Stimulated activated CD8-positive, alpha-beta memory T cell treated with anti-CD3 and anti-CD28 coated beads, Interleukin-2, amount 100 ng/mL, for 1 hour (primary cell): ENCODE data around the gene ODF2L.
"Not testable (repeated sequence)": the region's sequence is repeated elsewhere in the genome, so short reads cannot be mapped to it uniquely, and the experiment has no call there.

ENCODE experiments used
- DNase-seq, 2 donors: peaks; one replicate each; pipeline ENCODE4 v3.0.0-alpha.2; 2020; ENCODE audit warnings: low read depth in 2 of 2

Gene ODF2L

DNA sequence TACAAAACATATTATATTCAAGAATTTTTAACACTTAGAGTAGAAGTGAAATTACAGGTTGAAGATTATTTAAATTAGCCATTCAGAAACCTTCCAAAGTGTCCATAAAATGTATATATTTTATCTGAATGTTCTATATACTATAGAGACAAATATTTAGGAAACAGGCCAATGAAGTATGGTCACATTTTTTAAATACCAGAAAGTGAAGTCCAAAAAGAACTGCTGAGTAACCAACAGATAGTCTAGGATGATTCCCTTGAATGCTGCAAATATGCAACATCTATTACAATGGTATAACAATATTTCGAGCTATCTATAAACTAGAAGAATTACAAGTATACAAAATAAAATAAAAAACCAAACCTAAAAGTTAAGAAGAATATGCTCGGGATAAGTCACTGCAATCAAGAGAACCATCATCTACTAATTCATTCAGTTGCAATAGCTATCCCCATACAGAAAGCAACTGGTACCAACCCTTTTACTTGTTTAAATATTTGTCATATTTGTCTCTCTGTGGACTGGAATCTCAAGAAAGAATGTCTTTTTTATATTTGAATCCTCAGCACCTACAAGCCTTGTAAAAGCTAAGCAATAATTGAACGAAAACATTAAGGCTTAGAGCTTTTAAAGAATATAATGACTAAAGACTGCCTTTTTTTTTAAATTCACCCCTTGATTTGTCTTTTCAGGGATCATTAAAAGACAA lies 8.1 kb downstream of the ODF2L start:
- no peak for DNase-seq

DNA sequence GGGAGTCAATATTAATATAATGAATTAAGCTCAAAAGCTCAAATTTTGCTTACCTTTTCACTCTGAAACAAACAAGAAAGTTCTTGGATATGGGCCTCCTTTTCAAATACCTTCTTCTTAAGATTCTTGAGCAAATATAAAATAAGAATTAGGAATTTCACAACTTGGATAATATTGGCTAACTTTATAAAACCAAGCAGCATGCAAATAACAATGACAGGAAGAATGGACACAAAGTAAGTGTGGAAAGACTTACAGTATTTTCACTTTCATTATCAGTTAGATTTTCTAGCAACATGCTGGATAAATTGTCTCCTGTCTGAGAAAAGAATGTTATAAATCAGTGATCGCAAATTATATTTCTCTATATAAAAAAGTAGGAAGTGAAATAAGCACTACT lies 13.2 kb downstream of the ODF2L start:
- no peak for DNase-seq

DNA sequence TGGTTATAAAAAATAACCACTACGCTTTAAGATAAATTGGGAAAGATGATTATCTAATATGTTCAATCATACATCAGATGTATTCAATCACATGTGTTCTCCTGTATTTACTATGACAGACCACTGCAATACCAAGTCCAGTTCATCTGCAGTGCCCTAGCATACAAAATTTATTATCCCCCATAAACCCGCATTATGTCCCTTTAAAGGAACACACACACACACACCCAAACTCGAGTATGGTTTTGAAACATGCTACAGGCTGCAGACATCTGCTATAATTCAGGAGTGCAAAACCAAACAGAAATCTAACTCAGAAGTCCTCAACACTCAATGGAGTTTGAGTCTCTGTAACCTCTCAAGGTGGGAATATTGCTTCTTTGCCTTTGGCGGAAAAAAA lies 14.9 kb downstream of the ODF2L start:
- DNase-seq = no peak

DNA sequence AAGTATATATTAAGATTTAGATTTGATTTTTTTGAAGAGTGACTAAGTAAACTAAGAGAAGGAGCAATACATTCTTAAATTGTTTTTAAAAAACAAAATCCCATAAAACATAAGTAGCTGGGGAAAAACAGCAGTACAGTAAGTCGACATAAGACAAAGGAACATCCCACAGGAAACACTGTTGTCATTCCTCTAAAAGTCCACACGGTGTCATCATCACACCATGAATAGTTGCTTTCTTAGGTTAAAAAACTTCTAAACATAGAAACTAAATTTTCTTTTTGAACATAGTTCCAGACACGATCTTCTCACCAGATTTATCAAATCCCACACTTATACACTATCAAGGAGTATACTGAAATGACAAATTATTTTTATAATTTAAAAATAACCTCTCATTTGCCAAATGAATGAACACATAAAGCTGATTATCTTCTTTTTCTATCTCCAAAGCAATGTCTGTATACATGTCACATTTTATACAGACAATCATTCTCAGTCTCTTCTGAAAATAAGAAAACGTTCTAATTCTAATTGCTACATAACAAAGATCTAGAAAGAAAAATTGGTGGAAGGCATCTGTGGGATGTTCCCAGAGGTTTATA lies 15.8 kb downstream of the ODF2L start:
- no peak for DNase-seq

DNA sequence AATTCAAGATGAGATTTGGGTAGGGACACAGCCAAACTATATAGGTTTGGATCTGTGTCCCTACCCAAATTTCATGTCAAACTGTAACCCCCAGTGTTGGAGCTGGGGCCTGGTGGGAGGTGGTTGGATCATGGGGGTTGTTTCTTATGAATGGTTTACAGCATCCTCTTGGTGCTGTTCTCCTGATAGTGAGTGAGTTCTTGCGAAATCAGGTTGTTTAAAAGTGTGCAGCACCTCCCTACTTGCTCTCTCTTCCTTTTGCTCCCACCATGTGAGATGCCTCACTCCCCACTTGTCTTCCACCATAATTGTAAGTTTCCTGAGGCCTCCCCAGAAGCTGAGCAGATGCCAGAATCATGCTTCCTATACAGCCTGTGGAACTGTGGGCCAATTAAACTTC lies 17.3 kb downstream of the ODF2L start:
- no peak for DNase-seq

DNA sequence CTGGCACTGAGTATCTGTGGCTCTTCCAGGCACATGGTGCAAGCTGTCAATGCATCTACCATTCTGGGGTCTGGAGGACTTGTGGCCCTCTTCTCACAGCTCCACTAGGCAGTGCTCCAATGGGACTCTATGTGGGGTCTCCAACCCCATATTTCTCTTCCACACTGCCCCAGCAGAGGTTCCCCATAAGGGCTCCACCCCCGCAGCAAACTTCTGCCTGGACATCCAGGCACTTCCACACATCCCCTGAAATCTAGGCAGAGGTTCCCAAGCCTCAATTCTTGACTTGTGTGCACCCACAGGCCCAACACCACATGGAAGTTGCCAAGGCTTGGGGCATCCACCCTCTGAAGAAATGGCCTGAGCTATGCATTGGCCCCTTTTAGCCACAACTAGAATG lies 18.8 kb downstream of the ODF2L start:
- no peak for DNase-seq

DNA sequence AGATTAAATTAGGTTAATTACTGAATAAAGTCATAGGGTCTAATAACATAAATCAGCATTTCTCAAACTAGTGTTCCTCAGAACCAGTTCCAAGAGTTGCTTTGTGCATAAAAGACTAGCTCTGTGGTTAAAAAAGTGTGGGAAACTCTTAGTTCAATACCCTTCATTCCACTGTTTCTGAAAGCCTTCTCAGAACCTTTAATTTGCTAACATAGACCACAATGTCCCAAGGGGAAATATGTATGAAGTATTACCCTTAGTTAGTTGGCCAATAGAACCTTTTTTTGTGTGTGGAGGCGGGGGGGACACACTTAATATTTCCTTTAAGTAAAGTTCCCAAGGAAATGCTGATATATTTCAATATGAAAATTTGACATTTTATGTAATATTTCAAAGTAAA lies 20.4 kb downstream of the ODF2L start:
- DNase-seq = no peak

DNA sequence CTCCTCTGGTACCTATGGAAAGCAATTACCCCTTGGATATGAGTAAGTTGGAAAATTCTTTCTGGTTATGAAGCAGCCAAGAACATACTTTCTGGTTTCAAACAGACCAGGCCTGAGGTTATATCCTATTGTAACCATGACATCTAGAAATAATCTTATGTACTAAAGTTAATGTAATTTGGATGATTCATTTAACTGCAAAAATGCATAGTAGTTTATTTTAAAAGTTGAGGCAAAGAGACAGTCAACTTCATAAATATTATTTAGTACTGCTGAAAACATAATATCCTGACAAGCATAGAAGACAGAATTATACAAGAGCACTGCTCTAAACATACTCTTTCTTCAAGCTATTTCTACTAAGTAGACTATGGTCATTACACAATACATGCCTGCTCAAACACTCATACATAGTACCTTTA lies 25.5 kb downstream of the ODF2L start:
- no peak for DNase-seq

DNA sequence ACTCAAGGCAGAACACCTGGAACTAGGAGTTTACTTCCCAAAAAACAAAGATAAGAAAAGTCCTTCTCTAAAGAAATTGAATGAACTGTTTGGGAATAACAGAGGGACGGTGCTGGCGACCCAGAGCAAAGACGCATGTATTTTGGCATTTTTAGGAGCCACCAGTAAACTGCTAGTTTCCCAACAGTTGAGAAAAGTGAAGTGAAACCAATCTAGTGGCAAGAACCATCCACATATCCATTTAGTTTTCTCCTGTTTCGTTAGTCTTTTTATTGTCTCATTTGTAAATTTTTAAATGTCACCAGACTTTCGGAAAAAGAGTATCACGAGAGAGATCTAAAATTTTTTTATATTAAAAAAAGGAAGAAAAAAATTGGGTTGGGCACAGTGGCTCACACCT lies 30.2 kb downstream of the ODF2L start:
- no peak for DNase-seq

DNA sequence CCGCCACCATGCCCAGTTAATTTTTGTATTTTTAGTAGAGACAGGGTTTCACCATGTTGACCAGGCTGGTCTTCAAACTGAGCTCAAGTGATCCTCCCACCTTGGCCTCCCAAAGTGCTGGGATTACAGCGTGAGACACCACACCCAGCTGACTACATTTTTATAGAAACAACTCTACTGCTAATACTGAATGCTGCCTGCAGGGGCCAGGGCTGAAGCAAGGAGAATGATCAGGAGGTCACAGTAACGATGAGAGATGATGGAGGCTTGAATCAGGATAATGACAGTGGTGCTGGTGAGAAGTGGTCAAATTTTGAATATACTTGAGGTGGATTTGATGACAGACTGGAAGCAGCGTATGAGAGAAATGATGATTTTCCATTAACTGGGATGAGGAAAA lies 33.3 kb downstream of the ODF2L start:
- no peak for DNase-seq

DNA sequence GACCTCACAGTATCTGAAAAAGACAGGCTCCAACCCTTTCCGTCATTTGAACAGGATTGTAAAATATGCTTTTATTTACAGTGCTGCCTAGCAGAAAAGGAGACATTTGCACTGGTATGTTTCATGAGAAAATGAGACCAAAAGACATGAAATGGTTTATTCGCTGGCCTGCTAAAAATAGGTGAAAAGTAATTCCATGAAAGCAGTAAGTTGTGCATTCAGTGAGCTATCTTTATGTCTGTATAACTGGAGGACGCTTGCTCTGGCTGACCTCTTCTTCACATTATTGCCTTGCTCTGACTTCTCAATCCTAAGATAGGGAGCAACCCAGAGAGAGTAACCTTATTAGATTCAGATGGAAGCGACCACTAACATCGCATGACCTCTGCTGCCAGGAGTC lies 38.3 kb downstream of the ODF2L start:
- no peak for DNase-seq

DNA sequence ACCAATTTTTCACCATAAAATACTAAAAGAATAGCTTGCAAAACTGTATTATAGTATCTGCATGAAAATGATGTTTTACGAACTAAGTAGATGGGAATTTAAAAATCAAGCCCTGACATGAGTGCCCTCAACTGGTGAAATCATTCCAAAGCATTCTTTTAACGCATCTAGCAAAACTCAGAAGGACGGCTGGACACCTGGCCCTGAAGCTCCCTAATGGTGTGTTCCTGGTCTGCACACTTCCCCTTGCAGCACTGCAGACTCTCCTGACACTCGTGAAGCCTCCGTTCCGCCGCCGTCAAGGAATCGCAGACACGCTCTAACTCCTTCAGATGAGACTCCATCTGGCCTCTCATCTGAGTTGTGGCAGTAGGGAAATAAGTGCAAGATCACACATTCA lies 39.9 kb downstream of the ODF2L start:
- no peak for DNase-seq

DNA sequence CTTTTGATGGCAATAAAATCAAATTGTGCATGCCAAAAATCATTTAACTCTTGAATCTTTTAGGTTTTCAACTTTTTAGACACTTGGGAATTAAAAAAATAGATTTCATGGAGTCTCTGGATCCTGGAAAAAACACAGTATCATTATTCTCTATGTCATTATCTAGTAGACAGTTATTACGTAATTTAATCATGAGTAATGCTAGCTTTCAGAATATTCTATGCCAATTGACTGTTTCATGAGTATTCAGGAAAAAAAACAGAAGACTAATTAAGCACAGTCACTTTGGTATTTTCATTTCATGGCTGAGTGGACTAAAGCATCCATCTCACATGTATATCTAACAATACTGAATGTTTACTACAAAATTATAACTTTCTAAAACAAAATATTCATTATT lies 44.0 kb downstream of the ODF2L start:
- DNase-seq = no peak

DNA sequence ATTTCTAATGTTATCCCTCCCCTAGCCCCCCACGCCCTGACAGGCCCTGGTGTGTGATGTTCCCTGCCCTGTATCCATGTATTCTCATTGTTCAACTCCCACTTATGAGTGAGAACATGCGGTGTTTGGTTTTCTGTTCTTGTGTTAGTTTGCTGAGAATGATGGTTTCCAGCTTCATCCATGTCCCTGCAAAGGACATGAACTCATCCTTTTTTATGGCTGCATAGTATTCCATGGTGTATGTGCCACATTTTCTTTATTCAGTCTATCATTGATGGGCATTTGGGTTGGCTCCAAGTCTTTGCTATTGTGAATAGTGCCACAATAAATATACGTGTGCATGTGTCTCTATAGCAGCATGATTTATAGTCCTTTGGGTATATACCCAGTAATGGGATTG lies 45.9 kb downstream of the ODF2L start:
- DNase-seq = not testable (repeated sequence)

DNA sequence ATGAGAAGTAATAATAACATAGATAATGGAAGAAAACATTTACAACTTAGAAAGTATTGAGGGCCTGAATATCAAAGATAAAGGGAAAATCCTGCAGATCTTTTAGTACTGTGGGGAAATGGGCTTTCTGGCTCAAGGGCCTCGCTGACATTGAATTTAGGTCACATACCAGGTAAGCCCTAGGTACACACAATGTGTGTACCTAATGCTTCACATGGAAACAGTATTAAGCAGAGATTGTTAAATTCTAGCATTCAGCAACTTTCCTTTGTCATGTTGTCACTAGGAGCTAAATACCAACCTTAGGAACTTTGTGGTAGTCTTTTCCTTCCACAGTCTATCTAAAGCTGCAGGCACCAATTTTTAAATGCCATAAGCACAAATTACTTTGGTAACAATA lies 49.7 kb downstream of the ODF2L start:
- no peak for DNase-seq

DNA sequence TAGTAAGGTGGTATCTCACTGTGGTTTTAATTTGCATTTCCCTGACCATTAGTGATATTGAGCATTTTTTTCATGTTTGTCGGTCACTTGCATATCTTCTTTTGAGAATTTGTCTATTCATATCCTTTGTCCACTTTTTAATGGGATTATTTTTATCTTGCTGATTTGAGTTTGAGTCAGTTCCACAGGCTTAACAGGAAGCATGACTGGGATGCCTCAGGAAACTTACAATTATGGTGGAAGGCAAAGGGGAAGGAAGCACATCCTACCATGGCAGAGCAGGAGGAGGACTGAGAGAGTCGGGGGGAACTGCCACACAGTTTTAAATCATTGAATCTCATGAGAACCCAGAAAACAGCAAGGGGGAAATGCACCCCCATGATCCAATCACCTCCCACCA lies 51.1 kb downstream of the ODF2L start:
- DNase-seq = no peak

DNA sequence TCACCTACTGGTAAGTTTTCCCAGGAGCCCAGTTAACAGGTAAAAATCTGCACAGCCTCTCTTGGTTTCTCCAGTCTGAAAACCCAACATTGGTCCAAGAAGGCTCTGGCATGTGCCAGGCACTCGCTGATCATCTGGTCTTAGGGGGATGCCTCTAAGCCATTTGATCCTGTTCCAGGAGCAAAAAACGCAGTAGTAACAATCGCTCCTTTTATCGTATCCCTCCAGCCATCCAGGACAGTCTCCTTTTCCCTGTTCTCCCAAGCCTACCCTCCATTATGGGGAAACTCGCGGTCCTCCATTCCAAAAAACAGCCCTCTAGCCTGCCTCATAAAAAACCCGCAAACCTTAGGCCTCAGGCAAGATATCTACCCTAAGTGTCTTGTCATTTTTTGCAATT lies 56.2 kb downstream of the ODF2L start:
- no peak for DNase-seq

DNA sequence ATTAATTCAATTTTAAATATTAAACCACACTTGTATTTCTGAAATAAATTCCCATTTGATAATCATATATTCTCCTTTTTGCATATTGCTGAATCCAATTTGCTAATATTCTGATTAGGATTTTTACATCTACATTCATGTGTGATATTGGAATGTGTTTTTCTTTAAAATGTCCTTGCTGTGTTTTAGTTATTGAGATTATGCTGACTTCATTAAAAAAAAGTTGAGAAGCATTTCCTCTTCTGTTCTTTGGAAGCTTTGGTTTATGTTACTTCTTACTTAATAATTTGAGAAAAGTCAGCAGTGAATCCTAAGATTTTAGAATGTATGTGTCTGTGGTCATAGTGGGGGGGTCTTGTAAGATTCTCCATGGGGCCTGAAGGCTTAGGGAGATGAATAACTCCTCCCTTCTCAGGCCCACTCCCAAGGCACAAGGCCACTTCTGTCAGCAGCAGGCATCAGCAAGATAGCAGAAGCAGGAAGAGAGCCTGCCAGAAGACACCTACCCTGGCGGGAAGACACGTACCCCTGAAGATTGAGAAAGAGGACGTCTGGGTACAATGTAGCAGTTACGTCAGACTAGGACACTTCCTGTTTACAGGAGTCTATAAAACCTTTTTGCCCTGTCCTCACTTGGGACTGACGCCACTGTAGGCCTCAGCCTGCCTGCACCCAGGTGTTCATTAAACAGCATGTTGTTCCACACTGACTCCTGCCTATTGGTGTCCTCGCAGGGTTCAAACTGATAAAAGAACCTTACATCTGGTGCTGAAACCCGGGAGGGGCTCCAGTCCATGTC lies 56.9 kb downstream of the ODF2L start:
- DNase-seq = no peak

DNA sequence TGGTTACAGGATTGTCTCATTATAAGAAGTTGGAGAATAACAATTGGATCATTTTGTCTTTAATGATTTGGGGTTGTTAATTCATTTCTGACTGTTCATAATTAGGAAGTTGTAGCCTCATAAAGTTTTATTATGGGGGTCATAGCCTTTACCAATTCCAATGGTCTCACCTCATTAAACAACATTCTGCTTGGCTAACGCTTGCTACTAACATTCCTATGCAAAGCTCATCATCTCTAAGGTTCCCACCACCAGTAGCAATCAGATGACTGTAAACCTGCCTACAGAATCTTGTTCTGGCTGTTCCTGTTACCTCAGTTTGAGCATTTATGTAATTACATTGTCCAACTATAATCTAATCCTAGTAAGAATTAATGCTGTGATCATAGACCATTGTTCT lies 60.2 kb downstream of the ODF2L start:
- no peak for DNase-seq

DNA sequence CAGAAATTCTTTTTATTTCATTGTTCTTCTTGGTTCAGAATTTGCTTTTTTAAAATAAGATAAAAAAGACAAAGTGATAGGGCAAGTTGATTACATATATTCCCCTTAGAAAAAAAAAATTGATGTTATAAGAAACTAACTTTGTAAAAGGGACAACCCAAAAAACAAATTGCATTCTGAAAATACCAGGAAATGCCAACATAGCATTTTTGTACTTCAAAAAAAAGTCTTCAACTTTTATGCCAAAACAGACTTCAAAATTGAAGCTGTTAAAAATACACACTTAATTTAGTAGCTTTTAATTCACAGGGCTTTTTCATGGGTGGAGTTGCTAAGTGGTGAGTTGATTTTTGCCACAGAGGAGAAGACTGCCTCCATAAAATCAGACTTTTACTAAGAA lies 70.9 kb downstream of the ODF2L start:
- DNase-seq = no peak

DNA sequence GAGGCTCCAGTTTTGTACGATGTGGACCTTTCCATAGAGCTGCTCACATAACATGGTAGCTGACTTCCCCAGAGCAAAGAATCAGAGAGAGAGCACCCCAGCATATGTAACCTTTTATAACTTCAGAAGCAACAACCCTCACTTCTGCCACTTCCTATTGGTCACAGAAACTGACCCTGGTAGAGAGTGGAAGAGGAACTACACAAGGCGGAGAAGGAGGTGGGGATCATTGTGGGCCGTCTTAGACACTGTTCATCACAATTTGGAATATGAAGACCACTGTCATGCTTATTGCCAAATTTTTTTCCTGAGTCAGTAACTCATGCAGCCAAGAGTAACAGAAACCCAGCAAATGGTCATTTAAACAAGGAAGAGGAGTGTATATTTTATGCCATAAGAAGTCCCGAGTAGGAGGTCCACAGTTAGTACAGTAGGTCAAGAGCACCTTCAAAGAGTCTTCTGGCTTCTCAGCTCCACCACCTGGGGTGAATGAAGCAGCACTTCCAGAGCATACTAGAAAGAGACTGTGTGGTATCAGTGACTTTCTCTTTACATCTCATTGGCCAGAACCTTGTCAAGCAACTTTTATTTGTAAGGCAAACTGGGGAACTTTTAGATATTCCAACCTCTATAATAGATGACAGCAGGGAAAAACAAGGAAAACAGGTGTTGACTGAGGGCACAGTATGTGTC lies 71.8 kb downstream of the ODF2L start:
- DNase-seq = no peak

DNA sequence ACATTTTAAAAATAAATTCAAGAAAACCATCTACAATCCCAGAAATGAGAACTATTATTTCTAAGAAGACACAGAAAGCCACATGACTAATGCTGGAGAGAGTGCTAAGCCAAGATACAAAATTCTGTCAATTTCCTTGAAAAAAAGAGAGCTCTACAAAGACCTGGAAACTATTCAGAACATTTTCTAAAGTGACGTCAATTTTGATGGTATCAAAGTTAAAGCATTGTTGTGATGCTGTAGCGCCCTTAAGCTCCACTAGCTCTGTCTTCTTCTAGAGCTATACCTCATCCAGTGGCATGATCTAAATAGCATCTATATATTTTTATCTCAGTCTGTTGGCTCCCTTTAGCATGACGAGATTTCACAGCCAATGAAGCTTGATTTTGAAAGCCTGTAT lies 73.9 kb downstream of the ODF2L start:
- DNase-seq = no peak

DNA sequence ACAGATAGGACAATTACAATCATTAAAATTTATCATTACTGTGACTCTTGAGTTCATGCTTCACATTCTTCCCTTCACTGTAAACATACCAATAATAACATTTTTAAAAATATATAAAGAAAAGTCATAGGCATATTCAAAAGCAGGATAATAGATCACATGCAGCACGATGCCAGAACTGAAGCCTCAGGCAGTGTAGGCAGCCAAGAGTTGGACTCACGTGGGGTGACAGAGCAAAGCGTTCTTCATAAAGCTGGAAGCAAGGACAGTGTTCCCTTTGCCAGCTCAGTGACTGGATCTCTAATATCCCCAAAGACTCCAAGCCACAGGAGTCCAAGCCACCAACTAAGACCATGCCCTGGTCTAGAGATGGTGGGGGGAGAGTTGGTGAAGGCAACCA lies 77.7 kb downstream of the ODF2L start:
- no peak for DNase-seq
